GM12865 (cell line): ENCODE data around the gene ASIC3.
"Not testable (repeated sequence)": the region's sequence is repeated elsewhere in the genome, so short reads cannot be mapped to it uniquely, and the experiment has no call there.

Source experiments
- DNase-seq: peaks from one replicate; pipeline ENCODE4 v3.0.0; 2010; ENCODE audit warnings: low read depth
- H3K4me3 ChIP-seq: 2 replicates; pipeline ENCODE4 v1.5.1; 2011; ENCODE audit warnings: mild to moderate bottlenecking, low read depth, low read length, control low read depth
- CTCF ChIP-seq: IDR thresholded peaks from 2 replicates; pipeline ENCODE4 v1.5.1; 2011; ENCODE audit warnings: low read length, control low read depth, low read depth, inconsistent platforms; ENCODE audit not compliant: insufficient read depth; ENCODE audit errors: missing control alignments

The ASIC3 gene

DNA sequence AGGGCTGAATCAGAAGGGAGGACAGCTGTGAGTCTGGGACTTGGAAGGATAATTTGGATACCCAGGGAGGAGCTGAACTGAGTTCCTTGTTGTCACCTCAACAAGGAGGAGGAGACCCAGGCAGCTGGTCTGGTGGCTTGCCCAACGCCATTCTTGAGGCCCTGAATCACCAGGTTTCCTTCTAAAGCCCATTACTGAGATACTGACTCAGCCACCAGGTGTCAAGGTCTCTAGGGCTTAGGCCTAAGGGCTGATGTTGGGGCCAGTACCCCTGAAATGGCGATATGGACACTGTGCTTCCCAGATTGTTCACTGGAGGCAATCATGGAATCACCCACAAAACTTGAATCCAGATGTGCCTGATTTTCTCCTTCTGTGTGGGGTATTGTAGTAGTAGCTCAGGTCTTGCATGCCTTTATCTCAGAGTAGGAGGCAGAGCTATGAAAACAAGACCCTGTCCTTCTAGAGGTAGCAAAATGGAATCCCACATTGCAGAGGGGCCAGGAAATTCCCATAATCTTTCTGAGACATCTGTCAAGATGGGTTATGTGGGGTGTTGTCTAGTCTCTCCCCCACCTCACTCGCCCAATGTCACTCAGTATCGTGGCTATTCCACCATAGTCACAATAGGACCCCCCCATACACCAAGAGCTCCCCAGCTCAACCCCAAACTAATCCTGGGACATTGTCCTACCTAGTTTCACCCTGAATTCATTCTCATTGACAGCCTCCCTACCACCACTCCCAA, 22.2 kb upstream of the ASIC3 start:
- TF ChIP-seq CTCF: no peak
- DNase-seq: no peak
- H3K4me3 ChIP-seq: no peak overlapping the region

GRCh38 chr7:151026771-151027727, 21.3 kb upstream of the ASIC3 start:
- not testable (repeated sequence) for DNase-seq, H3K4me3 ChIP-seq

- DNase-seq: not testable (repeated sequence)
Measured at GRCh38 chr7:151027728-151028130, 20.6 kb upstream of the ASIC3 start.

DNA sequence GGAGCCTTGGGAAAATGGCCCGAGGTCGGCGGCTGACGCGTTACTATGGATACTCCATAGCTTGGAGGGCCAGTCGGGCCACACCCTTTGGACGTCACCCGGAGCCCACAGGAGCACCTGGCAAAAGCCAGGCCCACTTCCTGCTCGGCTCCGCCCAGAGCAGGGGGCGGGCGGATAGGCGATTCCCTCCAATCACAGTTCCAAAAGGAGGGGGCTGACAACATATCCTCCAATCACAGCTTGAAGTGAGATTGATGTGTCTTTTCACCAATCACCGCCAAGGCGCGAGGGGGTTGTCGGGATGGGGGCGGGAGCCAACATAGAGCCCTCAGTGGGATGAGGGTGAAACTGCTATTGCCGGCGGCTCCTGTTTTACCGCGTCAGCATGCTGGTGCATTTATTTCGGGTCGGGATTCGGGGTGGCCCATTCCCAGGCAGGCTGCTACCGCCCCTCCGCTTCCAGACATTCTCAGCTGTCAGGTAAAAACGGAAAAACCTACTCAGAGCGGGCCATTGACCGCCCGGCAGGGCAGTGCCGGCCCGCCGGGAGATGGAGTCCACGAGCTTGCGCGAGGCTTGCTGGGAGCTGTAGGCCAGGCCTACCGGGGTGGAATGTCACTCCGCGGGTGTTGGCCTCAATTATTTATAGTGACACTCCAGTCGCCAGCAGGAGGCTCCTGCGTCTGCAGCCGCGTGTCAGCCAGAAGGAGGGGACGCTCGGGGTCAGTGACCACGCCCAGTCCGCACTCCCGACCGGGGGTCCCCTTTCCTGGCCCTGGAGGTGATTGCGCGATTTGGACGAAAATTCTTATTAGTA, 20.0 kb upstream of the ASIC3 start, which contains the start of gene ABCB8:
ABCB8 (plus strand) TSS at position 320 of the 817 bp plus-strand sequence; CDS start at position 386, 66 bp downstream.
- peak; percentile 41 for TF ChIP-seq CTCF
- DNase-seq: peak; percentile 99
- peak within 1 kb of the TSS; percentile 63 for H3K4me3 ChIP-seq

More at GRCh38 chr7:151027728-151028130, 20.6 kb upstream of the ASIC3 start:
- H3K4me3 ChIP-seq: peak overlapping the region; percentile 63

GRCh38 chr7:151028948-151029501, 19.3 kb upstream of the ASIC3 start:
- peak overlapping the region; percentile 60 for H3K4me3 ChIP-seq
- TF ChIP-seq CTCF: no peak
- DNase-seq: no peak

DNA sequence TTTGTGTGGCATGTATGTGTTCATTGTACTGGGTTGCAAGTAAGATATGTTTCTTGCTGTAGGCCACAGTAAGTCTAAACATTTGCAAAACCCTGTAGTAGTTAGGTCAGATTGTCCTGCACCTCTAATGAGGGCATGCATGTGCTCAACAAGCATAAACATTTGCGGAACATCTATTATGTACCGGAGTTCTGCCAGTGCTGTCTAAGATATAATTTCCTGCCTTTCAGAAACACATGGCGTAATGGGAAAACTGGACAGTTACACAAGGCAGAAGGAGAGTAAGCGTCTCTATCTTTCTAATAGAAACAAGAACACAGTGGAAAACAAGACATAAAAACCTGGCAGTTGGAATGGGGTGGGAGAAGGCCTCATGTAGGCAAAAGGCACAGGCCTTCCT, 17.3 kb upstream of the ASIC3 start:
- DNase-seq: no peak
- TF ChIP-seq CTCF: no peak
- H3K4me3 ChIP-seq: no peak overlapping the region

GRCh38 chr7:151032936-151033863, 15.1 kb upstream of the ASIC3 start:
- no peak overlapping the region for H3K4me3 ChIP-seq
- peak; percentile 2 for TF ChIP-seq CTCF
- DNase-seq: no peak
